AG09319 (cell line): Measurements from ENCODE around the gene MRPL36.

ENCODE experiments used
- DNase-seq: peaks from one replicate; pipeline ENCODE4 v3.0.0-alpha.2; 2010; ENCODE audit warnings: low read depth; ENCODE audit errors: extremely low read depth
- CTCF ChIP-seq: IDR thresholded peaks from 2 replicates; pipeline ENCODE4 v1.5.1; 2011; ENCODE audit warnings: low read depth, mild to moderate bottlenecking, inconsistent platforms, low read length, moderate library complexity

MRPL36 gene

GRCh38 chr5:1831257-1831656 is 31.6 kb upstream of the MRPL36 start:
- TF ChIP-seq CTCF = no peak
- DNase-seq = no peak

- no peak for DNase-seq
- TF ChIP-seq CTCF = no peak
Observed at GRCh38 chr5:1830571-1831228, 31.1 kb upstream of the MRPL36 start.

GRCh38 chr5:1827886-1828397 is 28.3 kb upstream of the MRPL36 start:
- no peak for DNase-seq
- TF ChIP-seq CTCF = no peak

GRCh38 chr5:1827025-1827885 is 27.6 kb upstream of the MRPL36 start:
- no peak for DNase-seq
- TF ChIP-seq CTCF = no peak

GRCh38 chr5:1826235-1826980 is 26.8 kb upstream of the MRPL36 start:
- no peak for TF ChIP-seq CTCF
- DNase-seq = no peak

- no peak for DNase-seq
- TF ChIP-seq CTCF = no peak
Observed at GRCh38 chr5:1824903-1825841, 25.5 kb upstream of the MRPL36 start.
